ENCODE data around the gene H2BW2. TPM values are rescaled to one million over a fixed set of nuclear protein-coding genes. Genes with fewer than 3 reads are reported as not detected.
A peak's percentile ranks its signal among the peaks of the same experiment; 100 is the strongest.
"Not testable (repeated sequence)": the region's sequence is repeated elsewhere in the genome, so short reads cannot be mapped to it uniquely, and the experiment has no call there.

Gene H2BW2
- total RNA-seq, 1 donor from 2014 or later, result not detected

- ATAC-seq (no peak), DNase-seq (no peak)
- intact Hi-C loops (cut with DNase I), result no loop called here
- Histone ChIP-seq H3K4me1 (no peaks in the 10 kb centered on the region), H3K27me3 (ENCODE audit: low read depth) (no peaks in the 10 kb centered on the region), H3K36me3 (no peaks in the 10 kb centered on the region), H3K27ac (no peak overlapping the region), H3K9me3 (no peaks in the 10 kb centered on the region), H3K4me3 (no peak overlapping the region)
- TF ChIP-seq CTCF (IDR thresholded peaks at IDR 0.05), result no peak
Measured at GRCh38 chrX:104018126-104018525, 21.6 kb upstream of the H2BW2 start.

DNA sequence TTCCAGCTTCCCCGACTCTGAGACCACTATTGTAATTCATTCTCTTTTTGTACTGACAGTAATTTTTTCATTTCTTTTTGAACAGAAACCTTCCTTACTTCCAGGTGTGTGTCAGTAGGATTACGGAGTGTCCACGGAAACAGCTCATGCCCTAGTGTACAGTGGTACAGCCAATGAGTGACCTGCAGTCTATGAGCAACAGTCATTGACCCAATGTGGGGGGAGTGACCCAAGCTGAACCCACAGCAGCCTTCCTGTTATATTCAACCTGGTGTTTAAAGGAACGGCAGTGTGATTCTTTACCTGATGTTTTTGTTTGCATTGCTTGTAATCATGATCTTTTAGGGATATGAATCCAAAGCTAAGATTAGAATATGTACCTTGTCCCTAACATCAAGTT, 1.2 kb downstream of the H2BW2 start:
- DNase-seq (no peak), ATAC-seq (no peak)
- Histone ChIP-seq H3K27ac (no peak overlapping the region), H3K36me3 (no peaks in the 10 kb centered on the region), H3K4me1 (no peaks in the 10 kb centered on the region), H3K27me3 (ENCODE audit: low read depth) (no peaks in the 10 kb centered on the region), H3K9me3 (no peaks in the 10 kb centered on the region), H3K4me3 (no peak overlapping the region)
- TF ChIP-seq CTCF (IDR thresholded peaks at IDR 0.05), result no peak
- intact Hi-C loops (cut with DNase I), result no loop called here

- no peak overlapping the region for H3K27ac ChIP-seq
- H3K27me3 ChIP-seq (ENCODE audit: low read depth), result no peaks in the 10 kb centered on the region
- intact Hi-C loops (cut with DNase I), result no loop called here
- no peaks in the 10 kb centered on the region for H3K36me3 ChIP-seq
- H3K4me1 ChIP-seq, result no peaks in the 10 kb centered on the region
- no peak for TF ChIP-seq CTCF (IDR thresholded peaks at IDR 0.05)
- no peak overlapping the region for H3K4me3 ChIP-seq
- no peaks in the 10 kb centered on the region for H3K9me3 ChIP-seq
- ATAC-seq (no peak), DNase-seq (no peak)
Measured at GRCh38 chrX:104045642-104046041, 5.9 kb downstream of the H2BW2 start.

- no peaks in the 10 kb centered on the region for H3K27me3 ChIP-seq (ENCODE audit: low read depth)
- ATAC-seq, result no peak
- intact Hi-C loops (cut with DNase I), result no loop called here
- no peak overlapping the region for H3K4me3 ChIP-seq
- H3K36me3 ChIP-seq, result no peaks in the 10 kb centered on the region
- no peaks in the 10 kb centered on the region for H3K9me3 ChIP-seq
- H3K27ac ChIP-seq, result no peak overlapping the region
- DNase-seq, result no peak
- TF ChIP-seq CTCF (IDR thresholded peaks at IDR 0.05), result no peak
- H3K4me1 ChIP-seq, result no peaks in the 10 kb centered on the region
Measured at GRCh38 chrX:104047171-104047570, 7.4 kb downstream of the H2BW2 start.

DNA sequence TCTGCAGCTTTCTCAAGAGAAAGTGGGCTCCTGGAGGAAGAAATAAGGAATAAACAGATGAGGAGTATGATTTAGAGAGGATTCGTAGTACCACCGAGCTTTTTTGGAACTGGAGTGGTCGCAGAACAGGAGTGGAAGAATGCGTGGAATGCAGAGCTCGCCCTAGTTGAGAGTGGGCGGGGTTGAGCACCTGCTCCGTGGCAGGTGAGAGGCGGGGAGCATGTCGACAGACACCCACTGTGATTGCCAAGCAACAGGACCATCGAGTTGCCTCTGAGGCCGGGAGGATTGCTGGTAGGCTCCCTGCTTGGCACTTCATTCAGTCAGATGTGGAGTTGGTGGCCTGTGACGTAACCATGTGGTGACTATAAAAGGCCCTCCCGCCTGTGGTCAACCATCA, 15.2 kb downstream of the H2BW2 start:
- H3K36me3 ChIP-seq; H3K4me3 ChIP-seq; intact Hi-C loops (cut with DNase I); DNase-seq; H3K27me3 ChIP-seq (ENCODE audit: low read depth); H3K27ac ChIP-seq; H3K9me3 ChIP-seq; H3K4me1 ChIP-seq: not testable (repeated sequence)
- ATAC-seq, result peak in 1 of 2 donors; percentile 48

DNA sequence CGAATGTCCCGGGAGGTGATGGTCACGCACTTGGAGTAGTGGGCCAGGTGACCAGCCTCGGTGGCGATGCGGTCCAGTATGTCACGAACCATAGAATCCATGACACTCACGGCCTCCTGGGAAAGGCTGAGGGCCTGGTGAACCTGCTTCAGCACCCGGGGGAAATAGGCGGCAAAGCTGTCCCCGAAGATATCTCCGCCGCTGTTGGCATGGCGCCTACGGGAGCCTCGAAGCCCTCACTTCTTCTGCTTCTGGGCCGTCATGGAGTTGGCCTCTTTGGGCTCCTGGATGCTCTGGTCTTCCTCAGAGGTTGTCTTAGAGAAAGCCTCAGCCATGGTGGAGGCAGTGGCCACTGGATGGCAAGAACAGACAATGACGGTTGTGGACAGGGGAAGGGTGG, 22.9 kb downstream of the H2BW2 start:
- H3K27ac ChIP-seq; H3K4me1 ChIP-seq; ATAC-seq; DNase-seq; H3K36me3 ChIP-seq; H3K4me3 ChIP-seq; H3K9me3 ChIP-seq; H3K27me3 ChIP-seq (ENCODE audit: low read depth); intact Hi-C loops (cut with DNase I): not testable (repeated sequence)

- H3K9me3 ChIP-seq; intact Hi-C loops (cut with DNase I); H3K4me1 ChIP-seq; H3K27ac ChIP-seq; H3K36me3 ChIP-seq; H3K27me3 ChIP-seq (ENCODE audit: low read depth); DNase-seq; H3K4me3 ChIP-seq: not testable (repeated sequence)
- ATAC-seq, result peak; percentile 88 to 94
Measured at GRCh38 chrX:104075778-104076445, 36.2 kb downstream of the H2BW2 start, which contains the start of gene TMSB15C. TMSB15C (minus strand) TSS chrX:104076236.

DNA sequence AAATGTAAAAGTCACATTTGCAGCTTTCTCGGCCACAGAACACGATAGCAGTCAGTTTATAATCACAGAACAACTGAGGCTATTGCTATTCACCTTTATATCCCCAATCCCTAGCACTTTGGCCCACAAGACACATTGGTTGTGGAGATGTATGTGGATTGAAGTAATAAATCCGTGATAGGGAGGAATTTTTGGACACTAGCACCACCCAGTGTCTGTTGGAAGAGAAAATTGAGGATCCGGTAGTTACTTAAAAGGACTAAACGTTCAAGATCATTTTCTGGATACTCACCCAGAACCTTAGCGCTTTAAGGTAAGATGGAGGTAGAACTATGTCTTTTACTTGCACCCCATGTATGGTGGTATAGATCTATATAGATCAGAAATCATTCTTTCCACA, 38.1 kb downstream of the H2BW2 start:
- H3K9me3 ChIP-seq; DNase-seq; H3K27me3 ChIP-seq (ENCODE audit: low read depth); H3K36me3 ChIP-seq; intact Hi-C loops (cut with DNase I); H3K27ac ChIP-seq; H3K4me3 ChIP-seq; ATAC-seq; H3K4me1 ChIP-seq: not testable (repeated sequence)

All from lower lobe of right lung (tissue), 2 donors.